SJSA1 (cell line): ENCODE measurements around the gene ECHDC3. TPM values are rescaled to one million over a fixed set of nuclear protein-coding genes. Genes with fewer than 3 reads are reported as not detected.

Experiments used
- DNase-seq, 2 experiments: peaks; one replicate each; pipeline ENCODE4 v3.0.0-alpha.2; 2015 to 2020; ENCODE audit warnings: low spot score in 2 of 2, low read depth in 1 of 2
- H3K27ac ChIP-seq: fragments of 250-450 bp; sonication (Bioruptor Pico); 2 replicates; pipeline ENCODE4 v1.5.1; 2020; ENCODE audit warnings: mild to moderate bottlenecking, moderate library complexity
- H3K27me3 ChIP-seq: fragments of 250-450 bp; sonication (Bioruptor Pico); replicated peaks from 2 replicates; pipeline ENCODE4 v1.5.1; 2020; ENCODE audit warnings: mild to moderate bottlenecking, moderate library complexity
- H3K36me3 ChIP-seq: fragments of 250-450 bp; sonication (Bioruptor Pico); 2 replicates; pipeline ENCODE4 v1.5.1; 2020; ENCODE audit warnings: mild to moderate bottlenecking
- H3K4me1 ChIP-seq: fragments of 250-450 bp; sonication (Bioruptor Pico); replicated peaks from 2 replicates; pipeline ENCODE4 v1.6.1; 2021; ENCODE audit warnings: mild to moderate bottlenecking
- H3K4me3 ChIP-seq: fragments of 250-450 bp; sonication (Bioruptor Pico); 2 replicates; pipeline ENCODE4 v1.5.1; 2020; ENCODE audit warnings: mild to moderate bottlenecking
- H3K9me3 ChIP-seq: fragments of 250-450 bp; sonication (Bioruptor Pico); replicated peaks from 2 replicates; pipeline ENCODE4 v1.5.1; 2020; ENCODE audit warnings: mild to moderate bottlenecking
- total RNA-seq: library from RNA; depleted of rRNA; stranded (reverse); fragments of >200 nt; shearing (Covaris generic); gene quantifications from 2 replicates; pipeline ENCODE4 v1.2.3, GENCODE V29; 2014

Gene ECHDC3
- total RNA-seq, 1 experiment from 2014 or later = 25.7 TPM

DNA sequence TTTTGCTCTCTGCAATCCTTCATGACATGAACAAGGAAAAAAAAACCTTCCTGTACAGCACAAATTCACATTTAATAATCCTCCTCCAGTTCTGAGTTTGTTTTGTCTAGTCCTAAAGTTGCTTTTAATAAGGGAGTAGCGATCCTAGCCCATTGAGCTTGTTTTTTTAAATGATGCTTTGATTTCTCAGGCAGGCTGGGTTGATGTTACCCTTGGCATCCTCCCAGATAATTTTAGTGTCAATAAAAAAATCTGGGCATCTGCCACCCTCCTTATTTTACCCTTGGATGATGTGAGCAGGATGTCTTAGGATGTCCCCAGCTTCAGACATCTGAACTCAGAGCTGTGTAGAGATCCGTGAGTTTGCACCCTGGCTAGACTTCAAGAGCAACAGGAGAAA is 47.1 kb downstream of the ECHDC3 start:
- H3K27ac ChIP-seq = no peak overlapping the region
- no peak for DNase-seq
- no peaks in the 10 kb centered on the region for H3K9me3 ChIP-seq
- no peaks in the 10 kb centered on the region for H3K36me3 ChIP-seq
- peaks cover 8% of the 10 kb centered on the region for H3K4me1 ChIP-seq
- H3K4me3 ChIP-seq = no peak overlapping the region
- H3K27me3 ChIP-seq = no peaks in the 10 kb centered on the region

DNA sequence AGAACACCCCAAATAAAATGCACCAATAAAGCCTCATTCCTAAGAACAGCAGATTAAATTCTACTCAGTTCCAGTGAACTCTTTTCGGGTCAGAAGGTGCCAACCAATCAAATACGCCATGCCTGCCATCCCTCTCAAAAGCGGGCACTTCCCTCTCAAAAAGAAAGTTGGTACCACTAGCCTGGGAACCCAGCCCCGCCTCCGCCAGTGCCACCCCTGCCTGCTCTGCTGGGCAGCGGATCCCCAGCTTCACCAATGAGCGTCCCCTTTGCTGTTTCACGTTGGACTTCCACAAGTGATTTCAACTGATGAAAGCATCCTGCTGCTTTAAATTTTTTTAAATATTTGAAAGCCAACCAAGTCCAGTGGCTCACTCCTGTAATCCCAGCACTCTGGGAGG is 47.8 kb downstream of the ECHDC3 start:
- no peaks in the 10 kb centered on the region for H3K27me3 ChIP-seq
- no peaks in the 10 kb centered on the region for H3K36me3 ChIP-seq
- DNase-seq = no peak
- no peak overlapping the region for H3K27ac ChIP-seq
- H3K9me3 ChIP-seq = no peaks in the 10 kb centered on the region
- H3K4me1 ChIP-seq = peaks cover 10% of the 10 kb centered on the region
- H3K4me3 ChIP-seq = no peak overlapping the region

DNA sequence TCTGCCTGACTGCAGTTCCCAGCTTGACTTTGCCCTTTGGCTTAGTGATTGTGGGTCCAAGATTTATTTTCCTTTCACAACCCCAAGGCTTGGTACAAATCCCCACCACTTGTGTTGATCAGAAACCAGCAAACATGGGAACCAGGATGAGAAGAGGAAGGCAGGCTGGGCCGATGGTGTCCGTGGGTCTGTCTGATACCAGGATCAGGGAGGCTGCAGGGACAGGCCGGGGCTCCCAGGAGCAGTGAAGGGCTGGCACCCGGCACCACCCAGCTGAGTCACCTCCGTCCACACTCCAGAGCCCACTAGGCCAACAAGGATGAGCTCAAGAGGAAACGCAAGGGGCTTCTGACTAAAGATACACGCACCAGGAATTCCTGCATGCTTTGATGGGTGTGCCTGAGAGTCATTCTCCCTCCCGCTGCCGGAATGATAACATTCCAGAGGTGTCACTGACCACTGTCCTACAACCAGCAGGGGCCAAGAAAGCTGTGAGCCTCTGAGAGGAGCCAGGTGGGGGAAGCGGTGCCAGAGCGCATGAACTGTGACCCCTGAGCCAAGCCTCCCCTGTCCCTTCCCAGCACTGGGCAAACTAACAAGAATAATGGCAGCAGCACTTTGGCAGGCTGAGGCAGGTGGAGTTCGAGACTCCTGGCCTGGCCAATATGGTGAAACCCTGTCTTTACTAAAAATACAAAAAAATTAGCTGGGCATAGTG is 51.7 kb downstream of the ECHDC3 start:
- Histone ChIP-seq H3K4me1 (peaks cover 10% of the 10 kb centered on the region), H3K27me3 (no peaks in the 10 kb centered on the region), H3K27ac (peak overlapping the region; percentile 35), H3K4me3 (no peak overlapping the region), H3K36me3 (no peaks in the 10 kb centered on the region), H3K9me3 (no peaks in the 10 kb centered on the region)
- DNase-seq = peak; percentile 55 to 80

DNA sequence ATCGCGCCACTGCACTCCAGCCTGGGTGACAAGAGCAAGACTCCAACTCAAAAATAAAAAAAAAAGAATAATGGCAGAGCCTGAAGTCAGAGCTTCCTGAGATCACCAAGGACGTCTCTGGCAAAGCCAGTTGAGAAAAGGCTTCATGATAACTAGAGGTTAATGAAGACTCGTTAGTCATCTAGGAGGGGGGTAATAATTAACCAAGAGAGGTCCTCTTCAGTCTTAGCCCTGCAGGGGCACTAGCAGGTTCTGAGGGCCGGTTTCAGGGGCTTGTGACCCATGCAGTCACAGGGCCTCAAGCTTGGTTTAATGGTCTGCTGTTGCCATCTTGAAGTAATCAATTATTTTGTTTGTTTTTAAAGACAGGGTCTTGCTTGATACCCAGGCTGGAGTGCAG is 52.4 kb downstream of the ECHDC3 start:
- Histone ChIP-seq H3K36me3 (no peaks in the 10 kb centered on the region), H3K27ac (peak overlapping the region; percentile 35), H3K27me3 (no peaks in the 10 kb centered on the region)

DNA sequence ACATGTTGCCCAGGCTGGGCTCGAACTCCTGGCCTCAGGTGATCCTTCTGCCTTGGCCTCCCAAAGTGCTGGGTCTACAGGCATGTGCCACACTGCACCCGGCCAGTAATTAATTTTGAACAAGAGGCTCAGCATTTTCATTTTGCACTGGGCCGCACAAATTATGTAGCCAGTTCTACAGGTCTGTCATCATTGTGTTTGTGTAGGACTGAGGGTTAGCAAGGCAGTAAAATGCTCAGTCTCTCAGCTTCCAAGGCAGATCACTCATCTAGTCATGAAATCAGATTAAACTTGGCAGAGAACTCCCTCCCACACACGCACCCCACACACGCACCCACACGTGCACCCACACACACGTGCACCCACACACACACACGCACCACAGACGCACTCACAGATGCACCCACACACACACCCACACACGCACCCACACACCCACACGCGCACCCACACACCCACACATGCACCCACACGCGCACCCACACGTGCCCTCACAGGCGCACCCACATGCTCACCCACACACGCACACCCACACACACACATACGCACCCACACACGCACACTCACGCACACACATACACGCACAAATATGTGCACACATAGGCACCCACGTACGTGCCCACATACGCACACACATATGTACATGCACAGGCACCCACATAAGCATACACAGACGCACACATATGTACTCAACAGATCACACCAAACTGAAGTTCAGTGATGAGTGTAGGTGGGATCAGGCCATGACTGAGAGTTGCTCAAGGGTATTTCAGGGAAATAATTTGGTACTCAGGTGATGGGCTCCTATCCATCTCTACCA is 53.1 kb downstream of the ECHDC3 start:
- Histone ChIP-seq H3K9me3 (no peaks in the 10 kb centered on the region), H3K27ac (no peak overlapping the region), H3K27me3 (no peaks in the 10 kb centered on the region), H3K4me1 (peaks cover 10% of the 10 kb centered on the region), H3K36me3 (no peaks in the 10 kb centered on the region), H3K4me3 (no peak overlapping the region)
- no peak for DNase-seq

More for the DNA sequence above, 52.4 kb downstream of the ECHDC3 start:
- DNase-seq = no peak
- H3K4me1 ChIP-seq = peaks cover 10% of the 10 kb centered on the region
- H3K9me3 ChIP-seq = no peaks in the 10 kb centered on the region
- no peak overlapping the region for H3K4me3 ChIP-seq

DNA sequence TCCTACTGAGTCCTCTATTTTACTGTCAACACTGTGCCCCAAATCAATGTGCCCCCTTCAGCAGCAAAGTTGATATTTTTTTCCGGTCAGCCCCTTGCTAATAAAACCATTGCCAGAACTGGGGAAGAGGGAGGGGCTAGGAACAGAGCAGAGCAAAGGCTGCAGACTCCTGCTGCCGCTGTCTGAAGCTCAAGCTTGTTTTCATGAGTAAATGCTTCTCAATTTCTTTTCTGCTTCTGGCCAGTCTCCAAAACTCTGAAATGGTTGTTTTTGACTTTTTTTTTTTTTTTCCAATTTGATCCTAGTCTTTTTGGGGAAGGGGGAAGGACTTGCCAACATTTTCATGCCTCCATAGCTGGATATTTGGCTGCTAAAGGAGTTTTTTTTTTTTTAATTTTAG is 54.3 kb downstream of the ECHDC3 start:
- no peaks in the 10 kb centered on the region for H3K36me3 ChIP-seq
- peaks cover 10% of the 10 kb centered on the region for H3K4me1 ChIP-seq
- no peak overlapping the region for H3K27ac ChIP-seq
- H3K4me3 ChIP-seq = no peak overlapping the region
- no peaks in the 10 kb centered on the region for H3K27me3 ChIP-seq
- no peak for DNase-seq
- no peaks in the 10 kb centered on the region for H3K9me3 ChIP-seq

DNA sequence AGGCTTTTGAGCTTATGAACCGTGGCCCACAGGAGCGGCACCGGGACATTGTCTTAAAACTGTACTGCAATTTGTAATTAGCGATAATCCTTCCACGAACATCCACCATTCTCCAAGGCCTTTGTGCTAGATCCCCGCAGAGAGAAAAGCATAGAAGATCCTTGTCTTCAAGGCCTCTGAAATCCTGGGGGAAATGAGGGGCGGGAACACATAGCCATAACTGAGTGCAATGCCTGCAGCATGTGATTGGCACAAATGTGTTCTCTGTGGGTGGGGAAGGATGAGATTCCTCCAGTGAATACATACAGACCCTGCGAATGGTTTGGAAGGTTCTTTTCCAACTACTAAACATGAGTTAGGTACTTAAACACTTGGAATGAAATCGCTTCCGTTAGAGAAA is 55.1 kb downstream of the ECHDC3 start:
- H3K27me3 ChIP-seq = no peaks in the 10 kb centered on the region
- H3K36me3 ChIP-seq = no peaks in the 10 kb centered on the region
- DNase-seq = no peak
- H3K4me3 ChIP-seq = no peak overlapping the region
- no peaks in the 10 kb centered on the region for H3K9me3 ChIP-seq
- H3K27ac ChIP-seq = no peak overlapping the region
- H3K4me1 ChIP-seq = peaks cover 10% of the 10 kb centered on the region

DNA sequence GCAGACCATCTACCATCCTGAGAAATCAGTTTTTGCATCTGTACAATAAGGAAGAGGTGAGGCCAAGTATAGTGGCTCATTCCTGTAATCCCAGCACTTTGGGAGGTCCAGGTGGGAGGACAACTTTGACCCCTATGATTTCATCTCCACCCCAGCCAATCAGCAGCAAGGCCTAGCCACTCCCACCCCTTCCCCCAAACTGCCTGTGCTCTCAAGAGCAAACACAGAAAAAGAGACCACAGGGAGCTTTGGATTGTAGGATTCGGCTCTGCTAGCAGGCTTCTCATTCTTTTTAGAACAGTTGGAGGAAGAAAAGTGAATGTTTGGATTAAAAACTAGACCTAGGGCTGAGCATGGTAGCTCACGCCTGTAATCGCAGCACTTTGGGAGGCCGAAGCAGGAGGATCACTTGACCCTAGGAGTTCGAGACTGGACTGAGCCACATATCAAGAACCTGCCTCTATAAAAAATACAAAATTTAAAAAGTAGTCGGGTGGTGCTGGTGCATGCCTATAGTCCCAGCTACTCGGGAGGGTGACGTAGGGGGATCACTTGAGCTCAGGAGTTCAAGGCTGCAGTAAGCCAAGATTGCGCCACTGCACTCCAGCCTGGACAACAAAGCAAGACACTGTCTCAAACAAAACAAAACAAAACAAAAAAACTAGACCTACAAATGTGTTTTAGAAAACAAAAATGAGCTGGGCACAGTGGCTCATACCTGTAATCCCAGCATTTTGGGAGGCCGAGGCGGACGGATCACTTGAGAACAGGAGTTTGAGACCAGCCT is 55.9 kb downstream of the ECHDC3 start:
- Histone ChIP-seq H3K27ac (no peak overlapping the region), H3K4me3 (no peak overlapping the region), H3K36me3 (no peaks in the 10 kb centered on the region), H3K4me1 (peaks cover 10% of the 10 kb centered on the region), H3K9me3 (no peaks in the 10 kb centered on the region), H3K27me3 (no peaks in the 10 kb centered on the region)
- no peak for DNase-seq

DNA sequence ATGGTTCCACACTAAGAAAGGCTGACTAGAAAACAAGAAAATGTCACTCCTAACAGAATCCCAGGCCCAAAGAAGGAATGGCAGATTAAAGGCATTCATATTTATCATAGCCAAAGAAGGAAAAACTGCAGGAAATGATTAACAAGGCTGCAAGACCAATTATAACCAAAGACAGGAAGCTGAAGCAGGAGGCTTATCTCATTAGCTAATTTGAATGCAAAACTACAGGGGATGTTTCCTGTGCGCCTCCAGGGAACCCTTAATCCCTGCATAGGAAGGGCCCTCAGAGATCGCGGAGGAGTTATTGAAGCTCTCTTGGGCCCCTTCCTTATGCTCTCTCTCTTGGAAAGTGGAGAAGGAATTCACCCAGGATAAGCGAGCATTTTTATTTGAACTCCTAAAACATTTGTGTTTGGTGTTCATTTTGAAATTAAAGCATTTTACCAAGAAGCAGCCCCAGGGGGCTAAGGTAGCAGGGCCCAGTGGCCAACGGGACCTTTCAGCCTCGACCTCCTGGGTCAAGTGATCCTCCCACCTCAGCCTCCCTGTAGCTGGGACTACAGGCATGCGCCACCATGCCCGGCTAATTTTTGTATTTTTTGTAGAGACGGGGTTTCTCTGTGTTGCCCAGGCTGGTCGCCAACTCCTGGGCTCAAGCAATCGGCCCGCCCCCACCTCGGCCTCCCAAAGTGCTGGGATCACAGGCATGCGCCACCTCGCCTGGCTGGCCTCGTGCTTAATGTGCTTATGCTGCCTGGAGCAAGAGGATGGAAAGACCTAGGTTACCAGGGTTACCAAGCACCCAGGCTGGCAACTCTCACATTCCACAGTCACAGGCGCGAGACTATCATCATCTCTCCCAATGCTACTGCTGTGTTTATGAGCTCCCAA is 56.9 kb downstream of the ECHDC3 start:
- no peak for DNase-seq

DNA sequence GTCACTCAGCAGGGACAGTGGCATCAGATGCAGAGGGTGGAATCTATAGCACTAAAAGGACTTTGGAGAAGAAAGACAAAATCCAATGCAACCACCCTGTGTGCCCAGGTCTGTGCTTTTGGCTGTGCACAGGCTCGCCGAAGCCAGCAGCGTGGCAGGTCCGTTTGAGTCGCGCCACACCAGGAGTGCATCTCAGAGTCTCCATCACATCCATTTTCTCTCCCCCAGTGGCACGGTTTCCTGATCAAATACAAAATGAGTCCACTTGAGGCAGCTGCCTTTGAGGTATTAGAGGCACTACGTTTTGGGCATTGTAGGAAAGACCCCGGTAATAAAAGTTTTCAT is 57.5 kb downstream of the ECHDC3 start:
- Histone ChIP-seq H3K36me3 (no peaks in the 10 kb centered on the region), H3K4me3 (no peak overlapping the region), H3K4me1 (no peaks in the 10 kb centered on the region), H3K27ac (no peak overlapping the region), H3K9me3 (no peaks in the 10 kb centered on the region), H3K27me3 (no peaks in the 10 kb centered on the region)
- no peak for DNase-seq

More for the DNA sequence above, 56.9 kb downstream of the ECHDC3 start:
- H3K4me1 ChIP-seq = peaks cover 4% of the 10 kb centered on the region
- H3K9me3 ChIP-seq = no peaks in the 10 kb centered on the region
- no peak overlapping the region for H3K4me3 ChIP-seq
- no peaks in the 10 kb centered on the region for H3K36me3 ChIP-seq
- H3K27me3 ChIP-seq = no peaks in the 10 kb centered on the region
- H3K27ac ChIP-seq = no peak overlapping the region

DNA sequence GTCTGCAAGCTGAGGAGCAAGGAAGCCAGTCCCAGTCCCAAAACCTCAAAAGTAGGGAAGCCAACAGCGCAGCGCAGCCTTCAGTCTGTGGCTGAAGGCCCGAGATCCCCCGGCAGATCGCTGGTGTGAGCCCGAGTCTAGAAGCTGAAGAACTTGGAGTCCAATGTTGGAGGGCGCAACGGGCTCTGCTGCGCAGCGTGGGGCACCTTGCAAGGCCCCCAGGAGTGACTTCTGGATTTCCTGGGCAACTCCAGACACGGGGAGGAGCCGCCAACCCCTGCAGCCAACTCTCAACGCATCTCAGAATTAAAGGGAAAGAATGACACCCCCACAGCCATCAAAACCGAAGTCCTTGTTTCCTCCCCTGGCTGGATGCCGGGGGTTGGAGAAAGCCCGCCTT is 62.2 kb downstream of the ECHDC3 start:
- Histone ChIP-seq H3K36me3 (no peaks in the 10 kb centered on the region), H3K4me3 (no peak overlapping the region), H3K9me3 (no peaks in the 10 kb centered on the region), H3K4me1 (no peaks in the 10 kb centered on the region), H3K27ac (no peak overlapping the region), H3K27me3 (no peaks in the 10 kb centered on the region)
- no peak for DNase-seq

DNA sequence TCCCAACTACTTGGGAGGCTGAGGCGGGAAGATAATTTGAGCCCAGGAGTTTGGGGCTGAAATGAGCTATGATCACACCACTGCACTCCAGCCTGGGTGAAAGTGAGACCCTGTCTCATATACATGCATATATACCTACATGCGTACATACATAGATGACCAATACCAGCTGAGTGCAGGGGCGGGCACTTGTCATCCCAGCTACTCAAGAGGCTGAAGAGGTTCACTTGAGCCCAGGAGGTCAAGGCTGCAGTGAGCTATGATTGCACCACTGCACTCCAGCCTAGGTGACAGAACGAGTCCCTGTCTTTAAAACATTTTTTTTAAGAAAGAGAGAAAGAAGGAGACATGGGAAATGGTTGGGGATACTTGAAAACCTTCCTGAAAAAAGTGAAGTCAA is 63.6 kb downstream of the ECHDC3 start:
- H3K9me3 ChIP-seq = no peaks in the 10 kb centered on the region
- H3K4me3 ChIP-seq = no peak overlapping the region
- peaks cover 9% of the 10 kb centered on the region for H3K4me1 ChIP-seq
- no peaks in the 10 kb centered on the region for H3K36me3 ChIP-seq
- H3K27me3 ChIP-seq = no peaks in the 10 kb centered on the region
- DNase-seq = no peak
- H3K27ac ChIP-seq = no peak overlapping the region

DNA sequence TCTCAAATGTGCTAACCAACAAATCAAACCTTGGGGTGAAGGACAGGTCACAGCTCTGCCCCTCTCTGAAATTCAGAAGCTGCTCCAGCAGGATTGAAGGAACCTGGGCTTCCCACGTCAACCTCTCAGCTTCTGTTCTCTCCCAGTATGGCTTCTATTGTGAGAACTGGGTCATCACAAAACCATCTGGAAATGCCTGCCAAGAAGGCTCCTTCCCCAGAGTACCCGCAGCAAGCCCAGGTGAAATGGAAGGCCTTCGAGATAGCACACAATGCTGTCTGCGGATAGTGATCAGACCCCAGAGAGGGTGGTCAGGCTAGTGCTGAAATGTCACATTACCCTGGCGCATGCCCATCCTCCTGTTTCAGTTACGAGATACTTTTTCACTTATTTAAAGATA is 64.5 kb downstream of the ECHDC3 start:
- Histone ChIP-seq H3K36me3 (no peaks in the 10 kb centered on the region), H3K27ac (no peak overlapping the region), H3K4me1 (peaks cover 9% of the 10 kb centered on the region), H3K27me3 (peaks cover 2% of the 10 kb centered on the region; the same call in 1 of the 2 replicates), H3K4me3 (no peak overlapping the region), H3K9me3 (no peaks in the 10 kb centered on the region)
- DNase-seq = no peak
